Measurements from ENCODE around the gene NTN3. TPM values are rescaled to one million over a fixed set of nuclear protein-coding genes. Genes with fewer than 3 reads are reported as not detected.

NTN3 gene
- polyA plus RNA-seq, 1 experiment: 0.38 TPM

DNA sequence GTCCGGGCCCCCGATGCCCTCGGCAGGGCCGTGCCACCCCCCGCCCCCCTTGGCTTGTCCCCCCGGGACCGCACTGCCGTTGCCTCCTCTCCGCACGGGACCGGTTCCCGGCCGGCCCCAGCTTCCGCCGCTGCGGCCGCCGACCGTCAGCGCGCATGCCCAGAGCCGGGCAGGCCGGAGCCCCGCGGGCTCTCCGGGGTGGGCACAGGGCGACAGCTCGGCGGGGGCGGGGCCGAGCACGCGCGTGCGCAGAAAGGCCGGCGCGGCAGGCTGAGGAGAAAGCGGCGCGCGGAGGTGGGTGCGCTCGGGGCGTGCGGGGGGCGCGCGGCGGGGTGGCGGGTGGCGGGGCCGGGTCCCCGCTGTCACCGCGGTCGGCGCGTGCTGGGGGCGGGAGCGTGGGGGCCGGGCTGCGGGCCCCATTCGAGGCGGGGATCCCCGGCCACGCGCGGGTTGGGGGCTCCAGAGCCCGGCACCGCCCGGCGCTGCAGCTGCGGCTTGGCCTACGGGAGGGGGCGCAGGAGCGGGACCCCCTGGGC, 3.8 kb downstream of the NTN3 start, which contains the start of gene TBC1D24:
TSS of gene TBC1D24 (plus strand) at position 251 of the 536 bp plus-strand sequence. CDS start 21,022 bp downstream, outside the sequence.
- POLR2A ChIA-PET: interaction anchor here (0.8 to 1.8 kb wide), 5 partner anchors 15 to 320 kb away, joined by 3 to 10 read pairs (median 4); partner anchors contain the start of genes TEDC2 and TRAF7
- DNase-seq (ENCODE audit: low read depth, low spot score): no peak
- CTCF ChIA-PET: interaction anchor here (0.6 to 1.0 kb wide), 3 partner anchors 8 to 220 kb away, joined by 3 read pairs; no protein-coding TSS in a partner anchor
- TF ChIP-seq, protein P1, sequence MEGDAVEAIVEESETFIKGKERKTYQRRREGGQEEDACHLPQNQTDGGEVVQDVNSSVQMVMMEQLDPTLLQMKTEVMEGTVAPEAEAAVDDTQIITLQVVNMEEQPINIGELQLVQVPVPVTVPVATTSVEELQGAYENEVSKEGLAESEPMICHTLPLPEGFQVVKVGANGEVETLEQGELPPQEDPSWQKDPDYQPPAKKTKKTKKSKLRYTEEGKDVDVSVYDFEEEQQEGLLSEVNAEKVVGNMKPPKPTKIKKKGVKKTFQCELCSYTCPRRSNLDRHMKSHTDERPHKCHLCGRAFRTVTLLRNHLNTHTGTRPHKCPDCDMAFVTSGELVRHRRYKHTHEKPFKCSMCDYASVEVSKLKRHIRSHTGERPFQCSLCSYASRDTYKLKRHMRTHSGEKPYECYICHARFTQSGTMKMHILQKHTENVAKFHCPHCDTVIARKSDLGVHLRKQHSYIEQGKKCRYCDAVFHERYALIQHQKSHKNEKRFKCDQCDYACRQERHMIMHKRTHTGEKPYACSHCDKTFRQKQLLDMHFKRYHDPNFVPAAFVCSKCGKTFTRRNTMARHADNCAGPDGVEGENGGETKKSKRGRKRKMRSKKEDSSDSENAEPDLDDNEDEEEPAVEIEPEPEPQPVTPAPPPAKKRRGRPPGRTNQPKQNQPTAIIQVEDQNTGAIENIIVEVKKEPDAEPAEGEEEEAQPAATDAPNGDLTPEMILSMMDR (IDR thresholded peaks at IDR 0.05; ENCODE audit: low read depth, low read length): no peak
- Histone ChIP-seq H3K27ac (ENCODE audit: low read depth, low read length) (no peak within 1 kb of the TSS), H3K4me3 (ENCODE audit: low read depth, low read length) (peak within 1 kb of the TSS; percentile 79), H3K27me3 (ENCODE audit: control insufficient read depth, insufficient read depth, low read length) (no peaks in the 10 kb centered on the region), H3K9me3 (ENCODE audit: control insufficient read depth, insufficient read depth, low read length) (no peaks in the 10 kb centered on the region; the same call in 1 of the 2 replicates)

DNA sequence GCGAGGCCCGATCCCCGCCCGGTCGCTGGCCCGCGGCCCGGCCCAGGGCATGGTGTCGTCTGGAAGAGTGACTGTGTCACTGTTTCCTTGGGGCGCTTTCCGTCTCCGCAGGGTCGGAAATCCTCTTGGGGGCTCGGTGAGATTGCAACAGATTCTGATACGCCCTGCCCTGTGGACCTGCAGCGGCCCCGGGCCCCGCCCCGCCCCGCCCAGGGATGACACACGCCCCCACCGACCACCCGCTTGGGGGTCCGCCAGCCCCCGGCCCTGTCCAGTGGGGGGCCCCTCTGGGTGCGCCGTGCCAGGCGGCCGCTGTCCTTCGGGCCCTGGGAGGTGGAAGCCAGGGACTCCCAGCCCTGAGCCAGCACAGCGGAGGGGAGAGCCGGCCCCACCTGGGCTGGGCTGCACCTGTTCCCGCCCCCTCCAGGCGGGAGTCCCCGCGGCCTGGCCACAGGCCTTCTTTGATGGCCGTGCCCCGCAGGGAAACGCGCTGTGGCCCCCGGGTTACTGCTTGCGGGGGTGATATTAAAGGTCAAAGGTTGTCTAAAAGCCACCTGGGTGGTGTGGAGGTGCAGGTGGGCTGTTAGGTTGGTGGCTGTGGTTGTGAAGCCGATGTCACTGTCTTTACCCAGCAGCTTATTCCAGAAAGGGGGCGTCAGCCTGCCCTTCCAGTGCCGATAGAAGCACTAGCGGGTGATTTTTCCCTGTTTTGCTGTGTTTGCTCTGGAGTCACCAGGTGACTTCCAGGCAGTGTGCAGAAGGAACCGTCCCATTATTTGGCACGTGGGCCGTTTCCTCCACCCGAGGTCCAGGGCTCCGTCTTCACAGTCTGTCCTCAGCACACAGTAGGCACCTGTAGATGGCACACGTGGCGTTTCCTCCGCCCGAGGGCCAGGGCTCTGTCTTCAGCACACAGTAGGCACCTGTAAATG, 4.6 kb downstream of the NTN3 start:
- H3K27me3 ChIP-seq (ENCODE audit: control insufficient read depth, insufficient read depth, low read length): no peaks in the 10 kb centered on the region
- CTCF ChIA-PET: interaction anchor here (1.7 kb wide), 1 partner anchor 26 kb away, joined by 7 read pairs; no protein-coding TSS in a partner anchor
- TF ChIP-seq, protein P1 (IDR thresholded peaks at IDR 0.05; ENCODE audit: low read depth, low read length): no peak
- DNase-seq (ENCODE audit: low read depth, low spot score): no peak
- H3K9me3 ChIP-seq (ENCODE audit: control insufficient read depth, insufficient read depth, low read length): no peaks in the 10 kb centered on the region; the same call in 1 of the 2 replicates
- H3K4me3 ChIP-seq (ENCODE audit: low read depth, low read length): peak overlapping the region; percentile 79
- H3K27ac ChIP-seq (ENCODE audit: low read depth, low read length): no peak overlapping the region
- POLR2A ChIA-PET: interaction anchor here (0.8 to 1.8 kb wide), 5 partner anchors 16 to 320 kb away, joined by 3 to 10 read pairs (median 4); partner anchors contain the start of genes TEDC2 and TRAF7

DNA sequence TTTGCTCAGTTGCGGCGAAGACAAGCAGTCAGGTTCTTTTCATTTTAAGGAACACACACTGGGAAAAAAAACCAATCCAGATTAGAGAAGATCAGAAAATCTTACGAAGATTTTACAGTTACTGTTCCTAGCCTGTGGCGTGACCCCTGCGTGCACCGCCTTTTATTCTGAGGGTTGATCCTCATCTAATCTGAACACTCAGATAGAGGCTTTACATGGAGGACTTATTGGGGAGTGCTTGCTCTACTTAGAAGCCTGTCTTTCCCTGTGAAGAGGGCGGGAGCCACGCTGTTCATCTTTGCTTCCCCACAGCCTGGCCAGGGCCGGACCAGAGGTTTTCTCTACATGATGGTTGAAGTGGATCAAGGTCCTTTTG, 5.2 kb downstream of the NTN3 start:
- Histone ChIP-seq H3K4me3 (ENCODE audit: low read depth, low read length) (no peak overlapping the region; the same call in 1 of the 2 replicates), H3K9me3 (ENCODE audit: control insufficient read depth, insufficient read depth, low read length) (no peaks in the 10 kb centered on the region; the same call in 1 of the 2 replicates), H3K27ac (ENCODE audit: low read depth, low read length) (no peak overlapping the region), H3K27me3 (ENCODE audit: control insufficient read depth, insufficient read depth, low read length) (no peaks in the 10 kb centered on the region)
- ChIA-PET POLR2A (no interaction called here), CTCF (interaction anchor here (1.7 kb wide), 1 partner anchor 25 kb away, joined by 7 read pairs; no protein-coding TSS in a partner anchor)
- TF ChIP-seq, protein P1 (IDR thresholded peaks at IDR 0.05; ENCODE audit: low read depth, low read length): no peak
- no peak for DNase-seq (ENCODE audit: low read depth, low spot score)

DNA sequence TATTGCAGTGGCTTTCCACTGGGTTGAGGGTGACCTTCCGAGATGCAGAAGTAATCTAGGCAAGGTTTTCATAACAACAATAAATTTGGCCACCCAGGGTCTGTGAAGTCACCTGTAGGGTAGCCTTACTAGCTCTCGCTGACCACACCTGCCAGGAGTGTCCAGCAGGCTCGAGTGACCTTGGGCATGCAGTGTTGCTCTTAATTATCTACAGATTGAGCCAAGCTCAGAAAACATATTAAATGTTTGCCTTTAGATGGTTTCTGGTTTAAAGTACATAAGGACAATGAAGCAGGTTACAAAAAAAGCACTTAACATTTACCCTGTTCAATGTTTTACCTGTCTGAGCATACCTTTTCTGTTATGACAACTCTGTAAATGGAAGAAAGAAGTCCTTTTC, 5.6 kb downstream of the NTN3 start:
- H3K27ac ChIP-seq (ENCODE audit: low read depth, low read length): no peak overlapping the region
- no peak overlapping the region for H3K4me3 ChIP-seq (ENCODE audit: low read depth, low read length)
- no peaks in the 10 kb centered on the region; the same call in 1 of the 2 replicates for H3K9me3 ChIP-seq (ENCODE audit: control insufficient read depth, insufficient read depth, low read length)
- ChIA-PET POLR2A (no interaction called here), CTCF (interaction anchor here (1.7 kb wide), 1 partner anchor 25 kb away, joined by 7 read pairs; no protein-coding TSS in a partner anchor)
- TF ChIP-seq, protein P1 (IDR thresholded peaks at IDR 0.05; ENCODE audit: low read depth, low read length): no peak
- no peaks in the 10 kb centered on the region for H3K27me3 ChIP-seq (ENCODE audit: control insufficient read depth, insufficient read depth, low read length)
- no peak for DNase-seq (ENCODE audit: low read depth, low spot score)
